Caki2 (cell line): ENCODE data around the gene OCA2. TPM values are rescaled to one million over a fixed set of nuclear protein-coding genes. Genes with fewer than 3 reads are reported as not detected.

ENCODE experiments used
- DNase-seq: peaks from one replicate; pipeline ENCODE4 v3.0.0-alpha.2; 2015; ENCODE audit warnings: low read depth
- in situ Hi-C: cut with HindIII; loops from 2 replicates; pipeline ENCODE4 v1.10.0; 2016; ENCODE audit warnings: low sequenced_read_pairs, low pct_unique_long_range_greater_than_20kb, mixed read lengths
- total RNA-seq: library from RNA; depleted of rRNA; stranded (reverse); fragments of >200 nt; shearing (Covaris generic); gene quantifications from 2 replicates; pipeline ENCODE4 v1.2.3, GENCODE V29; 2014; ENCODE audit warnings: low replicate concordance

OCA2 gene
- total RNA-seq, 1 experiment from 2014 or later = 1.5 TPM

DNA sequence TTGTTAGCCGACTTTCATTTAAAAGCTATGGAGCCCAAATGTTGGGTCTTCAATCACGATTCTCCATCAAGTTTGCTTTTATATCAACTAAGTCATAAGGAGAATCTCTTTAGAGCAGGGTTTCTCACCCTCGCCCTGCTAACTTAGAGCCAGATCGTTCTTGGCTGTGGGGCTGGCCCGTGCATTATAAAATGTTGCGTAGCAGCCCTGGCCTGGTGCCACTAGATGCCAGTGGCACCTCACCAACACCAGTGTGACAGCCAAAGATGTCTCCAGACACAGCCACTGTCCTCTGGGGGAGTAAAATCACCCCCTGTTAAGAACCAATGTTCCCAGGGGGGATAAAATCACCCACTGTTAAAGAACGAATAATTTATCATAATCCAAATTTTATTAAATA is 226.1 kb downstream of the OCA2 start:
- no peak for DNase-seq

DNA sequence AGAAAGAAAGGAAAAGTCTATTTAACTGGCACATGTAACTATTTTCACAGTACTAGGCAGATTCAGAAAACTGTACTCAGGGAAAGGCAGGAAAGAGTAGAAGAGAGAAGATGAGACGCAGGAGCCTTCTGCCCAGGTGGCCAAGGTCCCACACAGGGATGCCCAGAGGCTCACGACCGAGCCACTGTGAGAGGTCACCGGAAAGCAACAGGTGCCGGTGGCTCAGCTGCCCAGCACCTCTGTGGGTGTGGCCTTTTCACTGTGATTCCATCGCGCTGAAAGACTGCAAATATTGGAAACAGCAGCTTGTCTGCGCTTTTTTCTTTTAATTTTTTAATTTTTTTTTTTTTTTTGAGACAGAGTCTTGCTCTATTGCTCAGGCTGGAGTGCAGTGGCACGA is 226.8 kb downstream of the OCA2 start:
- no peak for DNase-seq
- in situ Hi-C loops = no loop called here

More for the DNA sequence above, 226.1 kb downstream of the OCA2 start:
- in situ Hi-C loops = no loop called here

DNA sequence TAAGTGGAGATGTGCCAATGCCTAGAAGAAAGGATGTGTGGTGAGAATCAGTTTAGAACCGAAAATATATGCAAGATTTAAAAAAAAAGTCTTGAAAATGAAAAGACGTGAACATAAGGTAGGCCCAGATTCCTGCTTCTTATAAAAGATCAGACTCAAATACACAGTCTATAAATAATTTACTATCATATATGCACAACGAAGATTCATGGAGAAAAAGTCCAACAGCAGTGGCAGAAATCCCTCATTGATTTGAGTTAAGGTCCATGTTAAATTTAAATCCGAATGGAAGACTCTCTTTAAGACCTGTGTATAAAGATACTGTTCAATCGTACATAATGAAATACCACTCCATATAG is 227.2 kb downstream of the OCA2 start:
- in situ Hi-C loops = no loop called here
- no peak for DNase-seq

DNA sequence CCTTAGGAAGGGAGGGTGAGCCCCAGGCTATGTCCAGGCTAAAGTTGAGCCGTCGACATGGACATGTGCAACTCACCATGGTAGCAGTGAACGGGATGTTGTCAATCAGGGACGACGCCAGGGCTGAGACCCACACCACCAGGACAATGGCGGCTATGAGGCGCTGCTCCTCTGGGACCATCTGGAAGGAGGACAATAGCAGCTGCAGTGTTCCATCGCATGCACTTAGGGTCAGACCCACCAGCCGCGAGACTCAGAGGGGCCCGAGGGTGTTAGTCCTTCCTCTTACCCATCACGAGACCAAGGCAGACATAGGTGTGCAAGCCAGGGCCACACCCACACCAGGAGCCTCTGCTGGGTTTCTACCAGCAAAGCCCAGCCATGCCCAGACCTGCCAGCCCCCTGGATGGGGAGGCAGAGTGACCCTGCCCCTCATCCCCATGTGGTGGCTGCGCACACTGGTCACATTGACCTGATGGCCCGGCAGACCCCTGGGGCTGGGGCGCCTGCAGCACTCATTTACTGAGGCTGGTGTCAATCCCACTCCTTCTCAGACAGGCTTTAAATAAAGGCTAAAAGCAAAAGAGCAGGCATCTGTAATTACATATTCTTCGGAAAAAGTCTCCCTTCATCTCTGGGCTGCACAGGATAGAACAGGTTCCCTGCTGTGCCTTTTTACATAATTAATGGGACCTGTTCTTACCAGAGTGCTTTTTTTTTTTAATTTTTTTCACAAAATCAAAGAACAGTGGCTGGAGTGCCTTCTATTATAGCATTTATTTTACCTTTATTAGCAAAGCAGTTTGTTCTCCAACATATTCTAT is 227.8 kb downstream of the OCA2 start:
- in situ Hi-C loops = no loop called here
- no peak for DNase-seq

DNA sequence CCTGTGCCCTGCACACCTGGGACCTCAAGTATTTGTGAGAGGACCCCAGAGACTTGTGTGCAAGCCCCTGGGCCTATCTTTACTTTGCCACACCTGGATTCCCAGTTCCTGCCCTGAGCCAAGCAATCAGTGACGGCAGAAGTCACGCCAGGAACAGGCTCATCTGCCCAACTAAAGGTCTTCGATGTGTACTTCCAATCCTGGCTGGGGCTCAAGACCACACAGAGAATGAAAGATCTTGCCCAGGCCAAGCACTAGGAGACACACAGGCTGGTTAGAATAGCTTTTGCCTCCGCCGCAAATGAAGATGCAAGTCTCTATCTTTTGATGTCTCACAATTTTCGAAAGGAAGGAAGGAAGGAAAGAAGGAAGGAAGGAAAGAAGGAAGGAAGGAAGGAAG is 228.8 kb downstream of the OCA2 start:
- no peak for DNase-seq
- in situ Hi-C loops = no loop called here

DNA sequence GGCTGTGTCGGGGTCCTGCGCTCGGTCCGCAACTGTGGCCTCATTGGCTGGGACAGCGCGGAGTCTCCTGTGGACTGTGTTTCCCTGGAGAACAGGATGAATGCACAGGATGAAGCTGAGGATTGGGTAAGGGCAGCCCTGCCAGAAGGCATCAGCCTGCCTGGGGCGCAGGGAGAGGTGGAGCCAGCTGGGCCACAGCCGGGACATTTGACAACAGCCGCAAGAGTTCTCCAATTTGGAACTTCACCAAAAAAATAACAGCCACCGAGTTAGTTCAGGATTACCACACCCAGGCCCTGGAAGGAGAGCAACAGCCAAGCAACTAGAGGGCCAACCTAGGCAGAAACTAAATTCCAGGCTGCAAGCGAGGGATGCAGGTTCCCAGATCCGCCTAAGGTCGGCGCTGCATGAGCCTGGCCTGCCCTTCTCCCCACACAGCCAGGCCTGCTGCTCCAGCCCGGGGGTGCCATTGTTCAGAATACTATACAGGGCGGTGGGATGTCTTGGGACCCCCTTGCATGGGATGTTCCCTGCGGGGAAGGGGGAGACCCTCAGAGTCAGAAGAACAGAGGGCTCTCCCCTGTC is 229.3 kb downstream of the OCA2 start:
- in situ Hi-C loops = no loop called here
- DNase-seq = no peak

DNA sequence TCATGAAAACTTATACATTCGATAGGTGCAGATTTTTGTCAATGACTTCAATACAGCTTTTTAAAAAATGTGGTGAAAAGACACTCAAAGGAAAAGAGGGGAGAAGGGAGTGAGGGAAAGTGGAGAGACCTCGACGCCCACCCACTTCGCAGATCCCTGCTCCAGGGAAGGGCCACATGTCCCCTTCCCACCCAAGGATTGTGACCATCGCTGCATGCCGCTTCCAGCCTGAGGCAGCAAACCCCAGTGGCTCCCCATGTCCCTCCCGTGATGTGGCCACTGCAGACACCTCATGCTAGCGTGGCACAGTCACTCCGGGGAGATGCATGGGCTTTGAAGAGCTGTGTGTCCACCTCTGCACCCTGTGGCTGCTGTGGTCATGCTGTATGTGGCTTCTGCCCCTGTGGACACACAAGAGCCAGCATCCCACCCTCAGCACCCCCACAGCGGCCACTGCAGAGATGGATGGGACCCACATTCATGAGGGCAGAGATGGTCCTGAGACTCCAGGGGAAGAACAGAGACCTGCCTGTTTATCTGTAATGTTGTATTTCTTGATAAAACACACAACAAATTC is 230.2 kb downstream of the OCA2 start:
- no peak for DNase-seq
- in situ Hi-C loops = no loop called here

DNA sequence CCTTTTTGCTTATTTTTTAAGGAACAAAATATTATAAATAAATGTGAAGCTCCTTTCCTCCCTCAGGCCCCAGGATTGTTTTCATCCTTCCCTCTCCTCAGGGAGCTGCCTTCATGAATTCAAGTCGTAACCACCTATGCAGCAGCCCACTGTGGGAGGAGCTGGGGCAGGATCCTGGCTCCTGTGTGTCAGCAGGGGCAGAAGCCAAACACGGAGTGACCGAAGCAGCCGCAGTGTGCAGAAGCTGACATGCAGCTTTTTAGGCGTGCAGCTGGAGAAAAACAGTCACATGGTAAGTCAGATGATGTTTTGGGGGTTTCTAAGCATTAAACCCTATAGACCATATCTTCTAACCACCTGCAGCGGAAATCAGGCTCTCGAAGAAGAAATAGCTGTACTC is 231.3 kb downstream of the OCA2 start:
- no peak for DNase-seq
- in situ Hi-C loops = no loop called here

DNA sequence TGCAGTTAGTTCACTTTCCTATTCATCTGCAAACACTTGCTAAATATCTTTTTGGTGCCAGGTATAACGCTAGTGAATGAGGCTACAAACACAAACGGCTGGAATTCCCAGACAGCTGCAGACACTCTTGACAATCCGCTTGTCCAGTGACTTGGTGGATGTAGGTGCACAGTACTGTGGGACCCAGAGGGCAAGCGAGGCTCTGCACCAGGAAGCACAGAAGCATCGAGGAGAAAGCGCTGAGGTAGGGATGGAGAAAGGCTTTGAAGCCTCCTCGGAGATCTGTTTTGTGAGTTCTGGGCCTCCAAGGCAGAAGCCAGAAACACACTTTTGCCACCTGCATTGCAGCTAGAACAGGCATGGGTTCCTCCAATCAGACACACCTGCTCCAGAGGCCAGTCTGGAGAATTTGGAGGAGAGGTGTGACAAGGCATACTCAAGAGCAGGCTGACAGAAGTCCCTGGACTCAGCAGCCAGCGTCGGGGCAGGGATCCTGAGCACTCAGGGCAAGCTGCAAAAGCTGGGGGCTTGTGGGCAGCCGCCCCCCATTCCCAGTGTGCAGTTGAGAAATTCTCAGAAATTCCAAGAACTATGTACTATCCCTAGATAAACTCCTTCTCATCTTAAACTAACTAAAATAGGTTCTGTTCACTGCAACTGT is 232.5 kb downstream of the OCA2 start:
- DNase-seq = no peak
- in situ Hi-C loops = no loop called here

DNA sequence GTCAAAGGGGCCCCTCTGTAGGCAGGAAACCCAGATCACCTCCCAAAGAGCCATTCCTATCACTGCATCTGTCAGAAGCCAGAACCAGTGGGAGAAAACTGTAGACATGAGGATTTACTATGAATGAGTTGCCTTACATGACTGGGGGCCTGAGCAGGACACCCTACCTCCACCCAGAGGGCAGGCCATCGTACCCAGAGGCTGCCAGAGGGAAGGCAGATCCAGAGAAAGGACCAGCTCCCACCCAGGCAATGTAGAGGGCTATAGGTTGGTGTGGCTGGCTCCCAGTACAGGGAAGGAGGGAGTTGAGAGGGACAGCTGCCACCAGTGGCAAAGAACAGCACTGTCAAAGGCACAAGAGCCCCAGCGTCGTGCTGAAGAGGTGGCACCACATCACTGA is 233.2 kb downstream of the OCA2 start:
- in situ Hi-C loops = no loop called here
- no peak for DNase-seq

DNA sequence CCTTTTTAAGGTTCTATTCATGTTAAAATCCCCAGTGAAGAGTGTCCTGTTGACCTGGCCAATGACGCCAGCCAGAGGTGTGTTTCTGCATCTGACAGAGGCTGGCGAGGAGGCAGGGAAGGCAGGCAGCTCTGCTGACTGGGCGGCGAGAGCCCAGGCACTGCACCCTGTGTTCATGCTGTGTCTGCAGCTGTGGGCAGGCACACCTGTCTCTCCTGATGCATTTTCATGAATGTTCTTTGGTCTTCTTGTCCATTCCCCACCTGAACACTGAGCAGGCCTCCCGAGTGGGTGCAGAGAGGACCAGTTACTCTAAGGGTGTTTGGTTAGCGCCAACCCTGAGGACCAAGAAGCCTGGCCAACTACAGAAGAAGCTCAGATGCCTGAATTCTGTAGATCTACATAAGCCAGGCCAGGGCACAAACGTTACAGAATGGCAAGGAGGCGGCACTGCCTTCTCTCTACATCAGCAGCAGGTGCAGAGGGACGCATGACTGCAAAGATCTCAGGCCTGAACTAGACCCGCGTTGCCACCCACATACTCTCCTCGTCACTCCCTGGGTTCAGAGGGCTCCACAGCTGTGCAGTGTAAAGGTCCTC is 233.7 kb downstream of the OCA2 start:
- in situ Hi-C loops = no loop called here
- DNase-seq = no peak

DNA sequence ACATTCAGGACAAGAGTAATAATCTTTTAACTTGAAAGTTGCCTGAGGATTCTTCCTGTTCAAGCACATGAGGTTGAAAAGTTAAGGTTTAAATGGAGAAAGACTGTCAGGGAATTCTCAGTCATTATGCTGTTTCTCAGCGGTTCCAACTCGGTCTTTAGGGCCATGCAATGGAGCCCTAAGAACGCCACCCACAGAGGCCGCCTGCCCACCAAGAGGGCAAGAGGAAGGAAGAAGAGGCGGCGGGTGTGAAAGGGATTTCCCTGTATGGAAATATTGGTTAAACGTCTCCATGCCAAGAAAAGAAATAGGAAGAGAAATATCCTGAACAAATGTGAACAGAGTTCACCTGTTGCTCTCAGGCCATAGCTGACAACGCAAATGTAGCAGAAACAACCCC is 234.4 kb downstream of the OCA2 start:
- no peak for DNase-seq
- in situ Hi-C loops = no loop called here

DNA sequence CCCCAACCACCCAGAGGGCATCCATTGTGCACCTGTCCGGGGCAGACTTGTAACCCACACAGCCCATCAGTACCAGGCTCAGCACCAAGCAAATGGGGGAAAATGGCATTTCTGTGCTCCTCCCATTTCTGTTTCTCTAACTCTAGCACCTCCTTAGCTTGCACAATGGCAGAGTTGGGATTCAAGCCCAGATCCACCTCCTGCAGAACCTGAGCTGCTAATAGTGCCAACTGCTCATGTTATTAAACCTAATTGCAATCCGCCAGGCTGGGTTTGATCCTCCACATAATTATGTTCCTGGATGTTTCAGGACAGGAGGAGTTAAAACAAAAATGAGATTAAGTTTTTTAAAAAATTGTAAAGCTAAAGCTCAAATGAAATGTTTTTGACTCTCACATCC is 235.0 kb downstream of the OCA2 start:
- in situ Hi-C loops = no loop called here
- DNase-seq = no peak

DNA sequence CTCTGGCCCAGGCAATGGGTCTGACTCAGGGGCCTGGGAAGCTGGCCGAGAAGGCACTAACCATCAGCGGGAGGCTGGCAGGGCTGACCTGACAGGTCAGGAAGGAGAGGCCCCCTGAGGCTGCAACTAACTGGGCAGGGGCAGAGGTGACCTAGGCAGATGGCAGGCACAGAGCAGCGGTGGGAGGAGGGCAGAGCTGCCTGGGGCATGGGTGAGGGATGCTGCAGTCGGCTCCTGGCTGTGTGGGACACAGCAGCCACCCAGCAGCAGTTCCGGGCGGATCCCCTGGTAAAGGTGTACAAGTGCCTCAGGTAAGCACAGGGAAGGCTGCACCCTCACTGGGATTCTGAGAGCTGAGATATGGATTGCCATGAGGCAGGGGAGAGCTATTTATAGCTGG is 236.1 kb downstream of the OCA2 start:
- in situ Hi-C loops = no loop called here
- DNase-seq = no peak

DNA sequence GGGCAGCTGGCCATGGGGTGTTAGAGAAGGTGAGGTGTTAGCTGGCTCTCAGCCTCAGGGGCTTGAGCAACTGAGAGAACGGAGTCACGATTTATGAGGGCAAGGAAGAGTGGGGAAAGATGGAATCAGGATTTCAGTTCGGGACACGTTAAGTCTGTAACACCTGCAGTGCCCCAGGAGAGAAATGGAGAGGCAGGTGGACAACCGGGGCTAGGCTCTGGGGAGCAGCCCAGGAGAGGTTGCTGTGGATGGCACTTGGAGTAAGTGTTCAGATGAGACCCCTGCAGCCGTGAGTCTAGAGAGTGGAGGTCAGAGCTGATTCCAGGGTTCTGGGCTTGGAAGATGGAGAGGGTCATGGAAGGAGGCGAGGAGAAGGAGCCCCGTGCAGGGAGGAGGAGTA is 237.9 kb downstream of the OCA2 start:
- in situ Hi-C loops = no loop called here
- no peak for DNase-seq

DNA sequence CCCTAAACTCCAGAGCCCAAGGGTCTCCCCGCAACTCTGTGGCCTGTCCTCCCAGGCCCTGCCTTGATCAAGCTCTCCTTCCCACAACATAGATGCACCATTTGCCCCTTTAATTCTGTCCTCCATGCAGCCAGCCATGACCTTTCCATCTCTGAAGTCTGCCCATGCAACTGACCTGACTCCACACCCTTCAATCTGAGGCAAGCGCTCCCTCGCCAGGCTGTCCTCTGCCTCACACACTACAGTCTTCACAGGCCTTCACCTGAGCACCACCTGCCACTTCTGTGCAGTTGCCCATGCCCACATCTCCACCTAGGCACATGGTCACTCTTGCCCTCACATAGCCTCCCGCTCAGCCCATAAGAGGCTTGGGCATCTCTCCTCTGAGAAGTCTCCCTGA is 244.0 kb downstream of the OCA2 start:
- no peak for DNase-seq
- in situ Hi-C loops = no loop called here

DNA sequence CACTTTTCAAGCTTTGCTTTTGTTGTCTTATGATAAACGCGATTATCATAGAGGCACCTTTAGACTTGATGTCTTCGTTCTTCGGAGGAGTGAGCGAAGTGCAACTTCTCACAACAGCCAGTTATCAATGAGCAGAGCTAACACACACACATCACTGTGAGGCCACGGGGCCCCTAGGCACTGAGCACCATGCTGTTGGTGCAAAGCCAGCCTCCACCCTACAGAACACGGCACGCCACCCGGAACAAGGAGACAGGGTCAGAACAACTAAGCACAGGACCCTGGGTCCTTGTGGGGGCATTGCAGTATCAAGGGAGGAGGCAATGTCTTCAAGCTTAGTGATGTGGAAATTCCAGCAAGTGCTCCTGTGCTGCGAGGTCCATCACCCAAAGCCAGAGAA is 244.5 kb downstream of the OCA2 start:
- in situ Hi-C loops = no loop called here
- DNase-seq = no peak

DNA sequence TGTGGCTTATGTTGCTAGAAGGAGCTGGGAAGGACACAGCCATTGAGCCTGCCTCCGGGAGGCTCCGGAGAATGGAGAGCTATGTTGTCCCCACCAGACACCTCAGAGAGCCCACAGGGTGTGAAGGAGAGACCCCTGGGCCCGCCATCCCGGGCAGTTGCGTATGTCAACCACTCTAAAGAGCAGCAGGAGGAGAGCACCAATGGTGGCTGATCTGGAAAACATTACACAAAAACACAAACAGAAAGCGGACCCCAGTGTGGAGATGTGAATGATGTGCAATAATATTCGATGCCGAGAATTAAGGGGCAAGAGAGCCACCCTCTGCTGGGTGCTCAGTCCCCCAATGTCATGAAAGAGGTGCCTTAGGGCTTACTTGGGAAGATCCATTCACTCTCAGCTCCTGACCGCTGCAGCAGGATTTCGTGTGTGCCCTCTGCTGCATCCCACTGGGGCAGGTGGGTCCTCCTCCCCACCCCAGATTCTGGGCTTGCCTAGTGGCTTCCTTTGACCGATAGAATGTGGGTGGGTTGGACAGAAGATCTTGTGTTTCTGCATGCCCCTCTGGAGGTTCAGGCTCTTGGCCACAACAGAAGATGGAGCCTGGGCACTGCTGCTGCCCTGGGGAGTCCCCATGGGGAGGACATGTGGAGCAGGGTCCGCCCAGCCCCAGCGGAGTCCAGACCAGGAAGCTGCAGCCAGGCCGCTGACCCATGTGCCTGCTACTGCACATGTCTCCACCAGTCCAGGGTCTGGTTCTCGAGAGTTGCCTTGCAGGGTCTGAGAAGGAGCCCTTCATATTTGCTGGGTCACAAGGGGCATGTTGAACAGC is 245.3 kb downstream of the OCA2 start:
- in situ Hi-C loops = no loop called here

More for the DNA sequence above, 245.3 kb downstream of the OCA2 start:
- no peak for DNase-seq
